Calu3 (cell line): Measurements from ENCODE around the gene TMEM202. TPM values are rescaled to one million over a fixed set of nuclear protein-coding genes. Genes with fewer than 3 reads are reported as not detected.

Experiments
- BruUV-seq: library from RNA; stranded (reverse); fragments of 400-500 nt; replicated peaks from 2 replicates; lab custom pipeline; 2021; lab: Mats Ljungman, UMichigan
- CTCF ChIA-PET: fragments of 300-600 bp; sonication (Branson Sonifier 250); formaldehyde crosslinking; loops from one replicate; lab custom pipeline; 2022; ENCODE audit warnings: antibody characterized with exemption; lab: Charles Lee
- DNase-seq: peaks from one replicate; pipeline ENCODE4 v3.0.0; 2022
- H3K27ac Mint-ChIP-seq: one replicate; pipeline ENCODE4 v1.8.0; 2022; ENCODE audit warnings: mixed read lengths; ENCODE audit not compliant: unreplicated experiment
- H3K27me3 Mint-ChIP-seq: one replicate; pipeline ENCODE4 v1.8.0; 2022; ENCODE audit warnings: mixed read lengths; ENCODE audit not compliant: unreplicated experiment
- H3K36me3 Mint-ChIP-seq: one replicate; pipeline ENCODE4 v1.8.0; 2022; ENCODE audit warnings: mild to moderate bottlenecking, moderate library complexity, mixed read lengths; ENCODE audit not compliant: insufficient read depth, unreplicated experiment
- H3K4me1 Mint-ChIP-seq: one replicate; pipeline ENCODE4 v1.8.0; 2022; ENCODE audit warnings: mild to moderate bottlenecking, low read depth, mixed read lengths; ENCODE audit not compliant: unreplicated experiment
- H3K4me3 Mint-ChIP-seq: one replicate; pipeline ENCODE4 v1.8.0; 2022; ENCODE audit warnings: mild to moderate bottlenecking, low read depth, moderate library complexity, mixed read lengths; ENCODE audit not compliant: unreplicated experiment
- H3K9me3 Mint-ChIP-seq: one replicate; pipeline ENCODE4 v1.8.0; 2022; ENCODE audit warnings: low read depth, mixed read lengths; ENCODE audit not compliant: unreplicated experiment
- CTCF ChIP-seq: fragments of 200-600 bp; IDR thresholded peaks from one replicate; pipeline ENCODE4 v1.8.0; 2022; ENCODE audit warnings: antibody characterized with exemption; ENCODE audit not compliant: unreplicated experiment
- intact Hi-C: fragments of 100-400 bp; cut with micrococcal nuclease; formaldehyde crosslinking; loops from one replicate; pipeline ENCODE4 v1.10.0; 2022; ENCODE audit not compliant: unreplicated experiment
- total RNA-seq: library from RNA; stranded (reverse); gene quantifications from 2 replicates; pipeline ENCODE4 v1.2.3, GENCODE V29; 2022

Gene TMEM202
- total RNA-seq, 1 experiment from 2014 or later, result not detected

- intact Hi-C loops, result no loop called here
- TF ChIP-seq CTCF, result no peak
- Mint-ChIP-seq H3K27me3 (no peaks in the 10 kb centered on the region), H3K4me1 (no peaks in the 10 kb centered on the region), H3K9me3 (no peaks in the 10 kb centered on the region), H3K4me3 (no peak overlapping the region), H3K36me3 (no peaks in the 10 kb centered on the region), H3K27ac (no peak overlapping the region)
- no TSS peak for BruUV-seq
- CTCF ChIA-PET, result interaction anchor here (0.7 to 0.8 kb wide), 2 partner anchors 21 to 1418 kb away, joined by 4 read pairs; no protein-coding TSS in a partner anchor
- DNase-seq, result no peak
These were observed 58.6 kb downstream of the TMEM202 start for GRCh38 chr15:72456684-72457083.

Other genes starting within 250 kb of the TMEM202 start
- 0.95 and 2.2 TPM in 2 replicates for gene GRAMD2A, start 200.5 kb upstream of the TMEM202 start, total RNA-seq
- 1,874 and 1,922 TPM in 2 replicates for gene PKM, start 167.1 kb upstream of the TMEM202 start, total RNA-seq
- 110 and 125 TPM in 2 replicates for gene PARP6, start 125.8 kb upstream of the TMEM202 start, total RNA-seq
- gene CELF6, start 78.1 kb upstream of the TMEM202 start, total RNA-seq, result 0.19 and 0.42 TPM in 2 replicates
- 129 and 145 TPM in 2 replicates for gene HEXA, start 22.3 kb upstream of the TMEM202 start, total RNA-seq
- gene ARIH1, start 76.0 kb downstream of the TMEM202 start, total RNA-seq, result 179 and 181 TPM in 2 replicates